CD8-positive, alpha-beta memory T cell (primary cell): ENCODE data around the gene SFXN5. TPM values are rescaled to one million over a fixed set of nuclear protein-coding genes. Genes with fewer than 3 reads are reported as not detected.

ENCODE experiments used
- CTCF ChIA-PET: fragments of 350-600 bp; sonication (Branson Sonifier 250); formaldehyde crosslinking; loops from one replicate; lab custom pipeline; 2021; ENCODE audit warnings: antibody characterized with exemption; lab: Charles Lee
- POLR2A ChIA-PET: fragments of 350-600 bp; sonication (Branson Sonifier 250); formaldehyde crosslinking; loops from one replicate; lab custom pipeline; 2021; ENCODE audit warnings: antibody characterized with exemption; lab: Charles Lee
- DNase-seq, 5 donors: peaks; one replicate each; pipeline versions ENCODE4 v3.0.0 to v3.0.0-alpha.2; 2020 to 2022; ENCODE audit warnings: mixed read lengths in 1 of 5
- H3K27ac ChIP-seq: one replicate; pipeline ENCODE4 v1.7.0; 2013; ENCODE audit warnings: low read depth, mild to moderate bottlenecking, low read length, moderate library complexity
- H3K27me3 ChIP-seq: 2 replicates; pipeline ENCODE4 v1.7.0; 2013; ENCODE audit warnings: low read length, mild to moderate bottlenecking; ENCODE audit not compliant: insufficient read depth, poor library complexity, severe bottlenecking
- H3K36me3 ChIP-seq: 2 replicates; pipeline ENCODE4 v1.7.0; 2013; ENCODE audit warnings: mild to moderate bottlenecking, low read length, moderate library complexity; ENCODE audit not compliant: insufficient read depth
- H3K4me1 ChIP-seq: 2 replicates; pipeline ENCODE4 v1.7.0; 2013; ENCODE audit warnings: mild to moderate bottlenecking, low read length, moderate library complexity; ENCODE audit not compliant: insufficient read depth
- H3K4me3 ChIP-seq: 2 replicates; pipeline ENCODE4 v1.7.0; 2013; ENCODE audit warnings: mild to moderate bottlenecking, low read length
- H3K9me3 ChIP-seq: 2 replicates; pipeline ENCODE4 v1.7.0; 2013; ENCODE audit warnings: mild to moderate bottlenecking, low read length
- H3K27ac Mint-ChIP-seq, 8 donors: one replicate each; pipeline ENCODE4 v1.8.0; 2020 to 2021; ENCODE audit warnings: mixed read lengths in 8 of 8, mild to moderate bottlenecking in 6 of 8, inconsistent platforms in 3 of 8, moderate library complexity in 3 of 8
- H3K27me3 Mint-ChIP-seq, 2 donors: one replicate each; pipeline ENCODE4 v1.8.0; 2020 to 2021; ENCODE audit warnings: mixed read lengths in 2 of 2, mild to moderate bottlenecking in 1 of 2, moderate library complexity in 1 of 2
- H3K36me3 Mint-ChIP-seq, 3 donors: one replicate each; pipeline ENCODE4 v1.8.0; 2020 to 2021; ENCODE audit warnings: mixed read lengths in 3 of 3, inconsistent platforms in 1 of 3, mild to moderate bottlenecking in 1 of 3
- H3K4me1 Mint-ChIP-seq, 3 donors: one replicate each; pipeline ENCODE4 v1.8.0; 2020 to 2021; ENCODE audit warnings: mixed read lengths in 3 of 3, inconsistent platforms in 1 of 3, mild to moderate bottlenecking in 1 of 3
- H3K4me3 Mint-ChIP-seq, 7 donors: one replicate each; pipeline ENCODE4 v1.8.0; 2020 to 2021; ENCODE audit warnings: mixed read lengths in 7 of 7, mild to moderate bottlenecking in 6 of 7, moderate library complexity in 4 of 7, inconsistent platforms in 2 of 7
- H3K9me3 Mint-ChIP-seq, 5 donors: one replicate each; pipeline ENCODE4 v1.8.0; 2020 to 2022; ENCODE audit warnings: mixed read lengths in 5 of 5, mild to moderate bottlenecking in 3 of 5, moderate library complexity in 2 of 5, inconsistent platforms in 1 of 5
- polyA plus RNA-seq: library from polyadenylated mRNA; unstranded; fragments of 300-500 nt; fragmentation: Illumina TruSeq; gene quantifications from one replicate; pipeline ENCODE4 v1.2.3, GENCODE V29; 2021
- total RNA-seq, 2 experiments: library from RNA; stranded (reverse); gene quantifications; one replicate each; pipeline ENCODE4 v1.2.3, GENCODE V29; 2021

The SFXN5 gene
- total and polyA plus RNA-seq, 3 experiments from 2014 or later: 1.8 to 19.1 (median 16.8) TPM

DNA sequence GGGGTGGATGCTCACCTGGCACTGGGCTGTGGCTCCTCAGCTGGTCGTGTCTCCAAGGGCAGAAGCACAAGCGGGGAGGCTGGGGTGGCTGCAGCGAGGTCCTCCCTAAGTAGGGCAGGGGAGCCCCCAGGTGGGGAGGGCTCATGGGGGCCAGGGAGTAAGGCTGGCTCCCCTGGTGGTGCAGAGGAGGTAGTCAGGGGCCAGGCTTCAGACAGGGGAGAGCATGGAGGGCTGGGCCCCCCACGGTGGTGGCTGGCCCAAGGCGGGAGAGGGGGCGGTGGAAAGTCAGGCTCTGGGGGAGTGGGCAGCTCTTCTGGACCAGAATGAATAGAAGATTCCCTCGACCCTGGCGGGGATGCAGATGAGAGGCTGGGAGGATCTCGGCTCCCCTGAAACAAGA is 8.1 kb upstream of the SFXN5 start:
- Mint-ChIP-seq H3K27me3 (peaks cover 0 to 2% of the 10 kb centered on the region in 2 donors), H3K36me3 (peaks cover 0 to 1% (median 0%) of the 10 kb centered on the region in 3 donors), H3K4me3 (peak overlapping the region in 1 of 7 donors; percentile 27), H3K27ac (peak overlapping the region in 2 of 8 donors; percentile 47 to 51), H3K9me3 (no peaks in the 10 kb centered on the region), H3K4me1 (no peaks in the 10 kb centered on the region)
- no peaks in the 10 kb centered on the region for H3K36me3 ChIP-seq
- CTCF ChIA-PET: no interaction called here
- no peaks in the 10 kb centered on the region for H3K27me3 ChIP-seq
- no peaks in the 10 kb centered on the region for H3K9me3 ChIP-seq
- H3K27ac ChIP-seq: no peak overlapping the region
- H3K4me3 ChIP-seq: no peak overlapping the region
- POLR2A ChIA-PET: no interaction called here
- DNase-seq: no peak
- no peaks in the 10 kb centered on the region for H3K4me1 ChIP-seq

DNA sequence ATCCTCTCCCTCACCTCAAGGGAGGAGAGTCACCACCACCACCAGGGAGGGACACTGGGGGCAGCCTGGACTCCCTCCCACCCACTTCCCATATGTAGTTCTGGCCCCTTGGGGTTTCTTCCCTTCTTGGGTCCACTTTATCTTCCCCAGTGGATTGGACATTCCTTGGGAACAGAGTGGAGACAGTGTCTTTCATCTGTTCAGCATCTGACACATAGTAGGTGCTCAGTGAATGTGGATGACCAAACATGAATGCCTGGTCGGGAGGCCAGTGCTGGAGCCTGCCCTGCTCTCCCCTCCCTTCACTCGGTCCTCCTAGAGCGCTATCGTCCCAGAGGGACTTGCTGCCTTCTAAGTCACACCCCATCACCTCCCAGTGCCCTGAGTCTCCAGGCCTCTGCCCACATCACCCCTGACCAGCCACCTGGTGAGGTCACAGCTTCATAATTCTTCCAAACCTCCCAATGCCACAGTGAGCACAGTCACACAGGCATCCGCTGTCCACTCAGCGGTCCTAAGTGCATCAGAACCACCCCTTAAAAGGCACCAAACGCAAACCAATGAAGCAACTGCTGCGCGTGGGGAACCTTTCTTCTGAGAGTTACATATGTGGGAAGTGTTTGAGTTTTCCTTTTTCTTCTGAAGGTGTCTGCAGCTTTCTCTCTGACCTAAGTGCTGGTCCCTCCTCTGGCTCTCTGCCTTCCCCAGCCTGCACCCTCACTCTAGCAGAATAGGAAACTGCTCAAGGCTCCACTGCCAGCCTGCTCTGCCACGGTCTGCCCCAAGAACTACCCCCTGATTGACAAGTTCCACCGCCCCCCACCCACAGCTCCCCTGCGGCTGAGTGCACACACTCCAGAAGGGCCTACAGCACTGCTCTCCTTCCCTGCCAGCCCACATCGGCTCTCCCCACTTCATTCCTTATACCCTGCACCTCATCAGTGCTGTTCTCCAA is 7.2 kb upstream of the SFXN5 start:
- Mint-ChIP-seq H3K27me3 (peaks cover 0 to 2% of the 10 kb centered on the region in 2 donors), H3K4me3 (no peak overlapping the region), H3K4me1 (no peaks in the 10 kb centered on the region), H3K36me3 (no peaks in the 10 kb centered on the region), H3K9me3 (no peaks in the 10 kb centered on the region), H3K27ac (no peak overlapping the region)
- Histone ChIP-seq H3K4me3 (no peak overlapping the region), H3K27ac (no peak overlapping the region), H3K4me1 (no peaks in the 10 kb centered on the region), H3K27me3 (no peaks in the 10 kb centered on the region), H3K9me3 (no peaks in the 10 kb centered on the region), H3K36me3 (no peaks in the 10 kb centered on the region)
- ChIA-PET POLR2A (no interaction called here), CTCF (interaction anchor here (1.7 kb wide), 1 partner anchor 98 kb away, joined by 5 read pairs; no protein-coding TSS in a partner anchor)
- DNase-seq: no peak

DNA sequence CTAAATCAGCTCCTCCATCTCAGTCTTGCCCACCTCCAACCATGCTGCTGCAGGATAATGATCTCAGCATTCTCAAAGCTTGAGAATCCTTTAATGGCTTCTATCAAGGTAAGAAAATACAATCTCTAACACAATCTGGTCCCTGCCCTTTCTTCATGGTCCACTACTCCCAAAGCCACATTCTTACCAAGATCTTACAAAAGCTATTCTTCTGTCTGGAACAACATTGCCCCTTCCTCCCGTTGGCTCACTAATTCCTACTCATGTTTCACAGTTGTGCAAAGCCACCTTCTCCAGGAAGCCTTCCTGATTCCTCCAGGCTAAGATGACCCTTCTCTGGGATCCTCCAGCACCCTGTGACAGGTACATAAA is 5.9 kb upstream of the SFXN5 start:
- DNase-seq: no peak
- Histone ChIP-seq H3K27me3 (no peaks in the 10 kb centered on the region), H3K4me1 (no peaks in the 10 kb centered on the region), H3K4me3 (no peak overlapping the region), H3K36me3 (no peaks in the 10 kb centered on the region), H3K27ac (no peak overlapping the region), H3K9me3 (no peaks in the 10 kb centered on the region)
- Mint-ChIP-seq H3K4me3 (no peak overlapping the region), H3K4me1 (peaks cover 0 to under 1% (median 0%) of the 10 kb centered on the region in 3 donors), H3K27me3 (peaks cover 0 to 2% of the 10 kb centered on the region in 2 donors), H3K9me3 (no peaks in the 10 kb centered on the region), H3K27ac (peak overlapping the region in 2 of 8 donors; percentile 3 to 60), H3K36me3 (no peaks in the 10 kb centered on the region)
- POLR2A ChIA-PET: no interaction called here
- CTCF ChIA-PET: interaction anchor here (1.1 to 1.7 kb wide), 2 partner anchors 8 to 99 kb away, joined by 5 read pairs; no protein-coding TSS in a partner anchor

DNA sequence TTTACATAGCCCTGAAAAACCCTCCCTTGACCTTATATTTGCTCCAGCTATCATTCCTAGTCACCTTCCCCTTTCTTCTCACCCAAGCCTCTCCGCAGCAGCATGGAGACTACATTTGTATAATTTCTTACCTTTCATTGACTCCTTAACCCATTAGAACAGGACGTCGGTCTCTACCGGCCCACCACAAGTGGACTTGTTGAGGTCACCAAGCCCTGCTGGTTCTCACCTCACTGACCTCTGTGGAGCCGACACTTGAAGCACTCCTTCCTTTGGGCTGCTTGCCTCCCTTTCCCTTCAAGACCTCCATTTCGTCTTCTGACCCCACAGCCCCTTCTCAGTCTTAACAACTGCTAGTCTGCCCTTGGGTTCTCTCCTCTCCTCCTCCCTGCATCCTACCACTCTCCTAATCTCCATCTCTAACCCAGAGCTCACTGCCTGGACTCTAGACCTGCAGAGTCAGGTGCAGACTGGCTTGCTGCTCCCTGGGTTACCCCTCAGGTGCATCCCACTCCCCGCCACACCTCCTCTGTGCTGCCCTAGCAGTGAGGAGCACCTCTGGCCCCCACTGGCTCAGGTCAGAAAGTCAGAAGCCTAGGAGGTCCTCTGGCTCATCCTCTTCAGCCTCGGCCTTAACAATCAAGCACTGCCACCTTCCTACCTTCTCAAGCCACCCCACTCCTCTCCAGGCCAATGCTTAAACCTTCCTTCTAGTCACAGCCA is 5.3 kb upstream of the SFXN5 start:
- no peaks in the 10 kb centered on the region for H3K9me3 Mint-ChIP-seq
- no peaks in the 10 kb centered on the region for H3K27me3 ChIP-seq
- peaks cover 0 to 5% of the 10 kb centered on the region in 2 donors for H3K27me3 Mint-ChIP-seq
- CTCF ChIA-PET: interaction anchor here (1.1 to 4.1 kb wide), 3 partner anchors 9 to 100 kb away, joined by 5 to 23 read pairs (median 5); no protein-coding TSS in a partner anchor
- POLR2A ChIA-PET: no interaction called here
- no peaks in the 10 kb centered on the region for H3K36me3 ChIP-seq
- no peak overlapping the region for H3K4me3 ChIP-seq
- H3K36me3 Mint-ChIP-seq: peaks cover 0 to 2% (median 0%) of the 10 kb centered on the region in 3 donors
- H3K4me3 Mint-ChIP-seq: no peak overlapping the region
- no peaks in the 10 kb centered on the region for H3K9me3 ChIP-seq
- peak overlapping the region in 2 of 8 donors; percentile 3 to 27 for H3K27ac Mint-ChIP-seq
- no peak overlapping the region for H3K27ac ChIP-seq
- H3K4me1 ChIP-seq: peaks cover 5% of the 10 kb centered on the region
- H3K4me1 Mint-ChIP-seq: peaks cover 5 to 6% (median 5%) of the 10 kb centered on the region in 3 donors
- DNase-seq: no peak

DNA sequence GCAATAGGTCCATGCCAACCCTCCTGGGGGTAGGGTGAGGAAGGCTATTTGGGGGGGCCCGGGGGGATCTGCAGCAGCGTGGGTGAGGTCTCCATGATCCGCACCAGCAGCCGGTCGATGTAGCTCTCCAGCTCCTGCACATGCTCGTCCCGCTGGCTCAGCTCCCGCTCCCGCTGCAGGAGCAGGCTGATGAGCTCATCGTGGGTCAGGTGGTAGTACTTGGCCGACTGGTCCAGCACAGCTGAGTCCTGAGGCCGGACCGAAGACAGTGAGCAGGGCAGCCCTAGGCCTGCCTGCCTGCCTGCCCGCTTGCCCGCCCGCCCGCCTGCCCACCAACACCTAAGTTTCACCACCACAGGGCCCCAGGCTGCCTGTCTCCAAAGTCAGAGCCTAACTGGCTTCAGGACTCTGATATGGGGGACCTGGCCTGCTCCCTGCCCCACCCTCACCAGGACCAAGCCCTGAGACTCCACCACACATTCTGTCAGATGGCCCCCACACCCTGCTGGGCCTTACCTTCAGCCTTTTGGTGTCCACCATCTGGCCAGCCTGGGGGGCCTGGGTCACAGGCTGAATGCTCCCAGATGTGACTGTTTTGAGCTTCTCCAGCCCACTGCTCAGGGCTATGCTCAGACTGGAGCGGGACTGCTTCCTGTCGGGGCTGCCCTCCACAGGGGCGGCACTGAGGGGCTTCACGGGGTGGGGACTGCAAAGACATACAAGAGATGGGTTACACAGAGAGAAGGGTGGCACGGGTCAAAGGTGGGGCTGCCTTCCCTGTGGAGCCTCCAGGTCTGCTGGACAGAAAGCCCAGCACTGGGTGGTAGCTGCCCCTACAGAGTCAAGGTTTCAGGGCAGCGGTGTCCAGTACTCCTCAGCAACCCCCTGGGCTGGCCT is 4.2 kb upstream of the SFXN5 start:
- H3K4me3 Mint-ChIP-seq: no peak overlapping the region
- POLR2A ChIA-PET: no interaction called here

DNA sequence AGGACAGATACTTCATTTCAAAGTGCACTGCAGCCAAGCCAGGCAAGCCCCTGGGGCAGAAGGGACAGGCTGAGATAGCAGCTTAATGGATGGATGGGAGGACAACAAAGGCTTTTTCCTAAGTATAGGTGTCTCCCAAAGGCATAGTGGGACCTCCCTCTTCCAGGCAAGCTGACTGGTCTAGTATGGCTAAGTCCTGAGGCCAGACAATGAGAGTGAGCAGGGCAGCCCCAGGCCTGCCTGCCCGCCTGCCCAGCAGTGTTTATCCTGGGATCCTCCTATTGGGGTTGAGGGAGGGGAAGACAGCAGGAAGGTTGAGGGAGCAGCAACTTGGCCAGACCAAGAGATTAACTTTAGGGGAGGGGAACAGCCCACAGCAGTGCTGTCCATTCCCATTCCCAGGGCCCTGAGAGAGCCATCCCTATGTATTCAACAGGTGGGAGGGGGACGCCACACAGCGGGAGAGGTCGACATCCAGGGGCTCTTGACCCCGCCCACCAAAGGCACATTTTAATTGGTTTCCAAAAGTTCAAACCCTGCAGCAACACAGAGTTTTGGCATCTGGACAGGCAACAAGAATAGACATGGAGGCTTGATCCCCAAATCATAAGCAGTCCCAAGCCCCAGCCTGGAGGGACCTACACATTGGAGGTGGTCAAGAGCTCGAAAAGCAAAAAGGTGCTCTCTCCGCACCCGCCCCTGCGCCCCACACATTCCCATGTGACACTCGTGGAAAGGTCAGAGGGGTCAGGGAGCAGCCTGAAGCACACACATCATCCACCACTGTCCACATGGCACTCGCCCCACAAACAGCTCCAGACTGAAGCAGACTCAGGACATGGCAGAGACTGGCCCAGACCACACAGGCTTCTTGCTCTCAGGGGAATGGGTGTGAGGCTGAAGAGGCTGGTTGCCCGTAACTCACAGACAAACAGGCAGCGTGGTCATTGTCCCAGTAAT is 2.9 kb upstream of the SFXN5 start:
- no peak for DNase-seq
- Histone ChIP-seq H3K9me3 (no peaks in the 10 kb centered on the region), H3K36me3 (no peaks in the 10 kb centered on the region), H3K4me1 (peaks cover 12% of the 10 kb centered on the region), H3K27me3 (no peaks in the 10 kb centered on the region), H3K27ac (no peak overlapping the region), H3K4me3 (no peak overlapping the region)
- H3K27me3 Mint-ChIP-seq: peaks cover 0 to 5% of the 10 kb centered on the region in 2 donors
- H3K36me3 Mint-ChIP-seq: peaks cover 0 to 10% (median 0%) of the 10 kb centered on the region in 3 donors
- ChIA-PET POLR2A (no interaction called here), CTCF (interaction anchor here (1.4 to 4.1 kb wide), 3 partner anchors 11 to 103 kb away, joined by 3 to 23 read pairs (median 19); no protein-coding TSS in a partner anchor)
- H3K9me3 Mint-ChIP-seq: no peaks in the 10 kb centered on the region
- peaks cover 17 to 20% (median 19%) of the 10 kb centered on the region in 3 donors for H3K4me1 Mint-ChIP-seq
- H3K4me3 Mint-ChIP-seq: no peak overlapping the region
- peak overlapping the region in 1 of 8 donors; percentile 57 for H3K27ac Mint-ChIP-seq

More for the DNA sequence above, 4.2 kb upstream of the SFXN5 start:
- Histone ChIP-seq H3K27ac (no peak overlapping the region), H3K27me3 (no peaks in the 10 kb centered on the region), H3K36me3 (no peaks in the 10 kb centered on the region), H3K4me1 (peaks cover 6% of the 10 kb centered on the region), H3K9me3 (no peaks in the 10 kb centered on the region), H3K4me3 (no peak overlapping the region)
- peaks cover 0 to 5% of the 10 kb centered on the region in 2 donors for H3K27me3 Mint-ChIP-seq
- CTCF ChIA-PET: interaction anchor here (1.4 to 4.1 kb wide), 2 partner anchors 9 to 101 kb away, joined by 3 to 23 read pairs; no protein-coding TSS in a partner anchor
- H3K27ac Mint-ChIP-seq: peak overlapping the region in 1 of 8 donors; percentile 87
- H3K4me1 Mint-ChIP-seq: peaks cover 8 to 9% (median 9%) of the 10 kb centered on the region in 3 donors
- no peak for DNase-seq
- H3K9me3 Mint-ChIP-seq: no peaks in the 10 kb centered on the region
- H3K36me3 Mint-ChIP-seq: peaks cover 0 to 10% (median 0%) of the 10 kb centered on the region in 3 donors
